ENCODE data around the gene TVP23A. TPM values are rescaled to one million over a fixed set of nuclear protein-coding genes. Genes with fewer than 3 reads are reported as not detected.
"Not testable (repeated sequence)": the region's sequence is repeated elsewhere in the genome, so short reads cannot be mapped to it uniquely, and the experiment has no call there.

TVP23A gene
- total RNA-seq, 1 donor from 2014 or later = 0.22 TPM

DNA sequence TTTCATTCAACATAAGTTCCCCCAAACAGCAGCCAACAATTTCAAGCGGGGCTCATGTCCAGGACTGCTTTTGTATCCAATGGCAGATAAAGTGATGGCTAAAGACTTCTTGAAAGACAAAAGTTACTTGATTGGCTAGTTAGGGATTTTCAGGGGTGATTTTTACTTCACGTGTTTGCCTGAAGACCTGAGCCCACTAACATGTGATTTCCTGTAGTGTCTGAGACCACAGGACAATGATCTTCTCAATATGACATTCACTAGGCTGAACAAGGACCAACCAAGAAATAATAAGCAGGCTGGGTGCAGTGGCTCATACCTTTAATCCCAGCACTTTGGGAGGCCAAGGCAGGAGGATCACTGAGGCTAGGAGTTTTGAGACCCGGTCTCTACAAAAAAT, 10.4 kb downstream of the TVP23A start:
- TF ChIP-seq, protein P1, sequence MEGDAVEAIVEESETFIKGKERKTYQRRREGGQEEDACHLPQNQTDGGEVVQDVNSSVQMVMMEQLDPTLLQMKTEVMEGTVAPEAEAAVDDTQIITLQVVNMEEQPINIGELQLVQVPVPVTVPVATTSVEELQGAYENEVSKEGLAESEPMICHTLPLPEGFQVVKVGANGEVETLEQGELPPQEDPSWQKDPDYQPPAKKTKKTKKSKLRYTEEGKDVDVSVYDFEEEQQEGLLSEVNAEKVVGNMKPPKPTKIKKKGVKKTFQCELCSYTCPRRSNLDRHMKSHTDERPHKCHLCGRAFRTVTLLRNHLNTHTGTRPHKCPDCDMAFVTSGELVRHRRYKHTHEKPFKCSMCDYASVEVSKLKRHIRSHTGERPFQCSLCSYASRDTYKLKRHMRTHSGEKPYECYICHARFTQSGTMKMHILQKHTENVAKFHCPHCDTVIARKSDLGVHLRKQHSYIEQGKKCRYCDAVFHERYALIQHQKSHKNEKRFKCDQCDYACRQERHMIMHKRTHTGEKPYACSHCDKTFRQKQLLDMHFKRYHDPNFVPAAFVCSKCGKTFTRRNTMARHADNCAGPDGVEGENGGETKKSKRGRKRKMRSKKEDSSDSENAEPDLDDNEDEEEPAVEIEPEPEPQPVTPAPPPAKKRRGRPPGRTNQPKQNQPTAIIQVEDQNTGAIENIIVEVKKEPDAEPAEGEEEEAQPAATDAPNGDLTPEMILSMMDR (IDR thresholded peaks at IDR 0.05; ENCODE audit: borderline replicate concordance) = no peak
- Histone ChIP-seq H3K27ac (replicated peaks) (no peak overlapping the region), H3K9me3 (replicated peaks) (no peaks in the 10 kb centered on the region), H3K4me1 (no peaks in the 10 kb centered on the region), H3K4me3 (no peak overlapping the region), H3K36me3 (no peaks in the 10 kb centered on the region), H3K27me3 (ENCODE audit: low read depth) (no peaks in the 10 kb centered on the region)
- intact Hi-C loops (cut with micrococcal nuclease) = no loop called here
- DNase-seq = no peak

DNA sequence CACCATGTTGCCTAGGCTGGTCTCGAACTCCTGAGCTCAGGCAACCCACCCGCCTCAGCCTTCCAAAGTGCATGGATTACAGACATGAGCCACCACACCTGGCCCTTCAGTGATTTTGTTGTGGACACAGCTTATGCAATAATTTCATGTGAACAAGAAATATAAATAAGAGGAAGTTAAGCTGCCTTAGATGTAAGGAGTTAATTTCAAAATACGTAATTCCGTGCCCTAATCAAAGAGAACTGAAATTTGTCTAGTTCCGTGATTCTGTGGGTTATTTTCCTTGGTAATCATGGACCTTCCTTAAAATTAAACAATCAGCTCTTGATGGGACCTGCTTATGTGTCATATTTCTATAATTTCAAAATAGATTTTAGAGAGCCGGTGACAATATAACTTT, 11.9 kb downstream of the TVP23A start:
- H3K27ac ChIP-seq (replicated peaks) = no peak overlapping the region
- intact Hi-C loops (cut with micrococcal nuclease) = no loop called here
- TF ChIP-seq, protein P1 (IDR thresholded peaks at IDR 0.05; ENCODE audit: borderline replicate concordance) = no peak

DNA sequence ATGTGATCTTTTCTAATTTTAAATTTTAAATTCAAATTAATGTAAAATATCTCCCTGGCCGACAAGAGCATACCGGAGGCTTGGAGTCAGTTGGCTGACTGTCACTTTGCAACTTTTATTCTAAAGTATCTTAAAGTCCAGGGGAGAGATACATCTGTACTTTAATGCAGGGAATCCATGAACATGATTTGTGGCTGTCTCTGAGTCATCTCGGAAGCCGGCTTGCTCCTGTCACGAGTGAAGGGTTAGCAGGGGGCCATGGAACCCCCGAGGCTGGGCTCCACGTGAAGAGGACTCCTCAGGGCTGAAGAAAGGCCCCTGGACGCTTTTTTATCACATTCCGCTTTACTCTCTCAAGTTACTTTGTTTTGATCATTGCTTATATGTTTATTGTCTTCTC, 13.3 kb downstream of the TVP23A start:
- Histone ChIP-seq H3K27me3 (ENCODE audit: low read depth) (no peaks in the 10 kb centered on the region), H3K27ac (replicated peaks) (no peak overlapping the region), H3K9me3 (replicated peaks) (no peaks in the 10 kb centered on the region), H3K4me1 (no peaks in the 10 kb centered on the region), H3K4me3 (no peak overlapping the region), H3K36me3 (no peaks in the 10 kb centered on the region)
- DNase-seq = no peak
- intact Hi-C loops (cut with micrococcal nuclease) = no loop called here
- TF ChIP-seq, protein P1 (IDR thresholded peaks at IDR 0.05; ENCODE audit: borderline replicate concordance) = no peak

More for the DNA sequence above, 11.9 kb downstream of the TVP23A start:
- Histone ChIP-seq H3K9me3 (replicated peaks) (no peaks in the 10 kb centered on the region), H3K4me3 (no peak overlapping the region), H3K4me1 (no peaks in the 10 kb centered on the region), H3K36me3 (no peaks in the 10 kb centered on the region), H3K27me3 (ENCODE audit: low read depth) (no peaks in the 10 kb centered on the region)
- DNase-seq = no peak

DNA sequence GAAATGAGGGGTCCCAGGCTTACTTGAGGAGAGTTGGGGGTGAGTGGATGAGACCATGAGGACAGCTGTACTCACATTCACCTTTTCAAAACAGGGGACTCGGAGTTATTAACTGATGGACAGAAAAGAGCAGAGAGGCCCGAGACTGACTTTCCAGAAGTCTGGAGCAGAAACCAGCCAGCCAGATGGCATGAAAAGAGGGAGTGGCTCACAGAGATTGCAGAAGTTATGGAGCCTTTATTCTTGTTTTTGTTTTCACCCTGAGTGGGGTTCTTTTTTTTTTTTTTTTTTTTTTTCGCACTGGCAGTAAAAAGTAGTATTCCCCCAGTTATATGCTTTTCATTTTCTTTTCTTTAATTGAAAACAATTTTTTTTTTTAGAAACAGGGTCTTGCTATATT, 18.9 kb downstream of the TVP23A start:
- intact Hi-C loops (cut with micrococcal nuclease) = no loop called here
- H3K36me3 ChIP-seq = no peaks in the 10 kb centered on the region
- TF ChIP-seq, protein P1 (IDR thresholded peaks at IDR 0.05; ENCODE audit: borderline replicate concordance) = no peak
- no peak overlapping the region for H3K4me3 ChIP-seq
- H3K27ac ChIP-seq (replicated peaks) = no peak overlapping the region
- no peaks in the 10 kb centered on the region for H3K27me3 ChIP-seq (ENCODE audit: low read depth)
- H3K9me3 ChIP-seq (replicated peaks) = peaks cover 3% of the 10 kb centered on the region
- no peak for DNase-seq
- H3K4me1 ChIP-seq = no peaks in the 10 kb centered on the region

DNA sequence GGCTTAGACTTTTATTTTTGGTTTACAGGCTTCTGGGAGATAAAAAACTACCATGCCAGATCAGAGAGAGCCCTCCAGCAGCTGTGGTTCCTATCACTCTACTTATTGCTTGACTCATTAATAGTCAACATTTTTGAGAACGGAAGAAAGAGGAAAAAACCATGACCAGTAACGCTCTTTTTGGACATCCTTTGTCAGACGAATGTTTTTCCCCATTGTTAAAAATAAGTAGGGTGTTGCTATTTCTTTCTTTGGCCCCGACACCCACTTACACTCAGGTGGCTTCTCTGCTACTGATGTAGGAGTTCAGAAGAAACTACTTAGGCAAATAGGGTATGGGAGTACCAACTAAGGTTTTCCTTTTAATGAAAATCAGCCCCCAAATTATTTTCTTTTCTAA, 27.5 kb downstream of the TVP23A start:
- H3K9me3 ChIP-seq (replicated peaks) = no peaks in the 10 kb centered on the region
- no peaks in the 10 kb centered on the region for H3K36me3 ChIP-seq
- H3K27ac ChIP-seq (replicated peaks) = no peak overlapping the region
- H3K4me1 ChIP-seq = peaks cover 7% of the 10 kb centered on the region
- H3K27me3 ChIP-seq (ENCODE audit: low read depth) = no peaks in the 10 kb centered on the region
- intact Hi-C loops (cut with micrococcal nuclease) = no loop called here
- DNase-seq = no peak
- H3K4me3 ChIP-seq = no peak overlapping the region
- TF ChIP-seq, protein P1 (IDR thresholded peaks at IDR 0.05; ENCODE audit: borderline replicate concordance) = no peak

DNA sequence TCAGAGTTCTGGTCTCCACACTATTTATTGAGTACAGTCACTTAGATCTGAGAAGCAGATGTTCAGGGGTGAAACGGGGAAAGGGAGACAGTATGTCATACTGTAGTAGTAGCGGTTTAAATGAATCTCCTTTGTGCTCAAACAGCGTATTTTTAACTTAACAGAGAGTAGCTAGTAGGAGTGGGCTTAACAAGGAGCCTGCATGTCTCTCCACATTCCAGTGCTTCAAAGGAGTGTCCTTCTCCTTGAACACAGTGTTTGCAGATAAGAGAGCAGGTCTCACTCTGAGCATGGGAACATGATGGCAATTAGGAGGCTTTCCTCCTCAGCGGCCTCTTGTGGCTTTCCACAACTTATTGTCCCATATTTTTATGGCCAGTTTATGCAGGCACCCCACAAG, 30.0 kb downstream of the TVP23A start:
- H3K4me3 ChIP-seq; H3K27ac ChIP-seq (replicated peaks); H3K36me3 ChIP-seq; H3K27me3 ChIP-seq (ENCODE audit: low read depth); DNase-seq; intact Hi-C loops (cut with micrococcal nuclease); H3K4me1 ChIP-seq; H3K9me3 ChIP-seq (replicated peaks): not testable (repeated sequence)
